Vagina (tissue), 2 donors: ENCODE data around the gene FBLIM1.

Source experiments
- CTCF ChIP-seq, 3 experiments: fragments of 450-650 bp in 2 of 3; fragments of 200-600 bp in 1 of 3; sonication (generic) in 1 of 3; IDR thresholded peaks; one replicate each; pipeline ENCODE4 v1.5.1; 2017 to 2019; ENCODE audit warnings: antibody characterized with exemption in 3 of 3, mild to moderate bottlenecking in 2 of 3, moderate library complexity in 2 of 3
- POLR2A ChIP-seq, 2 donors: fragments of 450-650 bp; IDR thresholded peaks; one replicate each; pipeline ENCODE4 v1.6.1; 2017; ENCODE audit warnings: antibody characterized with exemption in 2 of 2, mild to moderate bottlenecking in 2 of 2, moderate library complexity in 2 of 2
- POLR2AphosphoS5 ChIP-seq, 2 donors: sonication (generic); formaldehyde crosslinking; IDR thresholded peaks; one replicate each; pipeline ENCODE4 v1.9.0; 2017; ENCODE audit warnings: antibody characterized with exemption in 2 of 2, mild to moderate bottlenecking in 2 of 2, low read depth in 1 of 2; ENCODE audit not compliant: insufficient read depth in 1 of 2

- no peak for TF ChIP-seq CTCF (IDR thresholded peaks at IDR 0.05)
- TF ChIP-seq POLR2AphosphoS5 (IDR thresholded peaks at IDR 0.05; ENCODE audit: insufficient read depth in 1 of 2, low read depth in 1 of 2) = no peak
- TF ChIP-seq POLR2A (IDR thresholded peaks at IDR 0.05) = no peak
Observed at GRCh38 chr1:15768388-15768787, 9.8 kb downstream of the FBLIM1 start.
